ENCODE measurements around the gene CD38. TPM values are rescaled to one million over a fixed set of nuclear protein-coding genes. Genes with fewer than 3 reads are reported as not detected.

The CD38 gene
- total RNA-seq, 6 donors from 2014 or later: 8.5 to 72.3 (median 28.3) TPM

DNA sequence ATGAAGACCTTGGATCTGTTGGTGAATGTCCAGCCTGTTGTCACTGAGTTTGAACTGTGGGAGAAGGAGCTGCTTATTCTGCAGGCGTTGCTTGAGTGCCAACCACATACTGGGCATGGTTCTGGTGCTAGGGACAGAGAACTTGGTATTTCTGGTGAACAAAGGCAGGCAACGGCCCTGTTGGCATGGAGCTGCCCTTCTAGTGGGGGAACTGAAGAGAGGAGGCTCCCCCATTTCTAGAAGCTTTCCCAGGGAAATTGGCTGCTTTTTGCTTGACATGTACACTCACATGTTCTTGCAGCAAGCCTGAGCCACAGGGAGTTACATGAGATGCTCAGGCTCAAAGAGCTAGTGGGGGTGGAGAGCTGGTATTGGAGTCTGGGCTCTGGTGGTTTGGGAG, 8.9 kb upstream of the CD38 start:
- Histone ChIP-seq H3K27ac (no peak overlapping the region), H3K4me3 (no peak overlapping the region), H3K4me1 (peaks cover 0 to 7% (median 4%) of the 10 kb centered on the region in 4 donors), H3K36me3 (no peaks in the 10 kb centered on the region), H3K27me3 (no peaks in the 10 kb centered on the region), H3K9me3 (no peaks in the 10 kb centered on the region)
- DNase-seq (no peak), ATAC-seq (ENCODE audit: low FRiP score in 2 of 2) (no peak)
- no peak for TF ChIP-seq CTCF (IDR thresholded peaks at IDR 0.05)
- no peak for TF ChIP-seq POLR2AphosphoS5 (IDR thresholded peaks at IDR 0.05)
- TF ChIP-seq POLR2A (IDR thresholded peaks at IDR 0.05): no peak
- no peak for TF ChIP-seq EP300 (IDR thresholded peaks at IDR 0.05)
- WGBS, 2 donors: 77 to 89% methylated on average over 1 to 2 of the region's 2 CpGs

- Histone ChIP-seq H3K36me3 (no peaks in the 10 kb centered on the region), H3K9me3 (no peaks in the 10 kb centered on the region), H3K4me3 (no peak overlapping the region), H3K27ac (no peak overlapping the region), H3K4me1 (peaks cover 0 to 7% (median 4%) of the 10 kb centered on the region in 4 donors), H3K27me3 (no peaks in the 10 kb centered on the region)
- TF ChIP-seq EP300 (IDR thresholded peaks at IDR 0.05) (no peak), POLR2AphosphoS5 (IDR thresholded peaks at IDR 0.05) (no peak), POLR2A (IDR thresholded peaks at IDR 0.05) (no peak), CTCF (IDR thresholded peaks at IDR 0.05) (no peak)
- no peak for ATAC-seq (ENCODE audit: low FRiP score in 2 of 2)
- DNase-seq: no peak
- WGBS, 2 donors: 45 to 55% methylated on average over 3 of the region's 3 CpGs
Observed at GRCh38 chr4:15771216-15772058, 6.7 kb upstream of the CD38 start.

DNA sequence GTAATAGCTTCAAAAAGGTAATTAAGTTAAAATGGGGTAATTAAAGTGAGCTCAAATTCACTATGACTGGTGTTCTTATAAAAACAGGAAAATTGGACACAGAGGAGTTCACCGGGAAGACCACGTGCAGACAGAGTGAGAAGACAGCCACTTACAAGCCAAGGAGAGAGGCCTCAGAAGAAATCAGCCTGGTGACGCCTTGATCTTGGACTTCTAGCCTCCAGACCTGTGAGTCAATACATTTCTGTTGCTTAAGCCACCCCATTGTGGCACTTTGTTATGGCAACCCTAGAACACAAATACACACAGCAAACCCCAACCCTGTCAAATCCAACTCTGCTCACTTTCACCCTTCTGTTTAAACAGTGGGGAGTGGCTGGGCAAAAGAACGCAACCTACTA, 4.1 kb upstream of the CD38 start:
- H3K36me3 ChIP-seq: no peaks in the 10 kb centered on the region
- TF ChIP-seq POLR2AphosphoS5 (IDR thresholded peaks at IDR 0.05) (no peak), CTCF (IDR thresholded peaks at IDR 0.05) (no peak), EP300 (IDR thresholded peaks at IDR 0.05) (peak in 2 of 4 donors; percentile 4 to 26), POLR2A (IDR thresholded peaks at IDR 0.05) (no peak)
- peaks cover 3 to 16% (median 13%) of the 10 kb centered on the region in 4 donors for H3K4me1 ChIP-seq
- no peaks in the 10 kb centered on the region for H3K9me3 ChIP-seq
- DNase-seq (peak in 1 of 2 donors; percentile 73), ATAC-seq (ENCODE audit: low FRiP score in 2 of 2) (peak; percentile 60 to 92)
- H3K27ac ChIP-seq: peak overlapping the region in 1 of 4 donors; percentile 65
- no peak overlapping the region for H3K4me3 ChIP-seq
- no peaks in the 10 kb centered on the region for H3K27me3 ChIP-seq
- WGBS, 2 donors: 66 to 72% methylated on average over 4 of the region's 4 CpGs

DNA sequence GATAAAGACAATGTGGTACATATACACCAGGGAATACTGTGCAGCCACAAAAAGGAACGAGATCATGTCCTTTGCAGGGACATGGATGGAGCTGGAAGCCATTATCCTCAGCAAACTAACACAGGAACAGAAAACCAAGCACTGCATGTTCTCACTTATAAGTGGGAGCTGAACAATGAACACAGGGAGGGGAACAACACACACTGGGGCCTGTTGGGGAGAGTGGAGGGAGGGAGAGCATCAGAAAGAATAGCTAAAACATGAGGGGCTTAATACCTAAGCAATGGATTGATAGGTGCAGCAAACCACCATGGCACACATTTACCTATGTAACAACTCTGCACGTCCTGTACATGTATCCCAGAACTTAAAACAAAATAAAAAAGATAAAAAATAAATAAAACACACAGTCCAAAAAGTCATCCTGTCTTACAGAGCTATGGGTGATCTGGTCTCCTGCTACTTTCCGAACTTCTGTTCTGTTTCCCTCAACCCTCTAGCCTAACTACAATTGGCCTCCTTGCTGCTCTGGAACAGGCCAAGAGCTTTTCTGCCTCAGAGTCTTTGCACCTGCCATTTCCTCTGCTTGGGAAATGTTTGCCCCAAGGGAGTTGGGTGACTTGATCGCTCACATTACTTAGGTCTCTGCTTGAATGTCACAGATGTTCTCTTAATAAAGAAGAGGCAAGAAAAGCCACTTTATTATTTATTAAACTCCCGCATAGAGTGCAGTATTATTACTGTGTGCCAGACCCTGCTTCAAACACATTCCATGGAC, 1.1 kb upstream of the CD38 start:
- Histone ChIP-seq H3K4me1 (peaks cover 11 to 29% (median 24%) of the 10 kb centered on the region in 4 donors), H3K4me3 (peak overlapping the region in 1 of 4 donors; percentile 73), H3K27me3 (no peaks in the 10 kb centered on the region), H3K9me3 (no peaks in the 10 kb centered on the region), H3K27ac (no peak overlapping the region), H3K36me3 (no peaks in the 10 kb centered on the region)
- no peak for TF ChIP-seq EP300 (IDR thresholded peaks at IDR 0.05)
- no peak for ATAC-seq (ENCODE audit: low FRiP score in 2 of 2)
- 95% methylated on average over 5 of the region's 5 CpGs for WGBS, 2 donors
- no peak for DNase-seq

- no peak for TF ChIP-seq POLR2A (IDR thresholded peaks at IDR 0.05)
- no peak for TF ChIP-seq CTCF (IDR thresholded peaks at IDR 0.05)
- TF ChIP-seq POLR2AphosphoS5 (IDR thresholded peaks at IDR 0.05): no peak
- no peak for TF ChIP-seq EP300 (IDR thresholded peaks at IDR 0.05)
- 75 to 79% methylated on average over 7 of the region's 7 CpGs for WGBS, 2 donors
- no peaks in the 10 kb centered on the region for H3K36me3 ChIP-seq
- ATAC-seq (ENCODE audit: low FRiP score in 2 of 2) (peak in 1 of 2 donors; percentile 47), DNase-seq (no peak)
- peak overlapping the region in 2 of 4 donors; percentile 75 to 78 for H3K27ac ChIP-seq
- no peaks in the 10 kb centered on the region for H3K9me3 ChIP-seq
- H3K4me3 ChIP-seq: peak overlapping the region in 3 of 4 donors; percentile 46 to 73 (median 64)
- no peaks in the 10 kb centered on the region for H3K27me3 ChIP-seq
- peaks cover 11 to 29% (median 21%) of the 10 kb centered on the region in 4 donors for H3K4me1 ChIP-seq
Observed at GRCh38 chr4:15777697-15778288, 335 bp upstream of the CD38 start.
